K562 (cell line): ENCODE data around the gene BHLHE40. TPM values are rescaled to one million over a fixed set of nuclear protein-coding genes. Genes with fewer than 3 reads are reported as not detected.

Source experiments
- AFF4 ChIP-seq: sonication (generic); formaldehyde crosslinking; IDR thresholded peaks from 2 replicates; pipeline ENCODE4 v1.8.0; 2023; ENCODE audit warnings: mild to moderate bottlenecking, missing genetic modification reagents
- EZH2 ChIP-seq: IDR thresholded peaks from 2 replicates; pipeline ENCODE4 v1.6.1; 2012; ENCODE audit warnings: low read depth, mild to moderate bottlenecking, inconsistent platforms, low read length, borderline replicate concordance
- GTF2A2 ChIP-seq: IDR thresholded peaks from 2 replicates; pipeline ENCODE4 v1.6.1; 2016; ENCODE audit warnings: mild to moderate bottlenecking, missing genetic modification characterization, missing compliant biosample characterization
- HIVEP1 ChIP-seq: fragments of 250-450 bp; sonication (Bioruptor Pico); IDR thresholded peaks from 2 replicates; pipeline ENCODE4 v1.4.0; 2020; ENCODE audit warnings: mild to moderate bottlenecking
- MEIS2 ChIP-seq: fragments of 450-650 bp; IDR thresholded peaks from 2 replicates; pipeline ENCODE4 v1.6.1; 2014; ENCODE audit warnings: mild to moderate bottlenecking; ENCODE audit not compliant: partially characterized antibody
- NCOA2 ChIP-seq, 2 experiments: fragments of 450-650 bp; IDR thresholded peaks; 2 replicates each; pipeline ENCODE4 v1.6.1; 2018; ENCODE audit warnings: mild to moderate bottlenecking in 2 of 2, moderate library complexity in 1 of 2; ENCODE audit not compliant: partially characterized antibody in 2 of 2
- NCOR1 ChIP-seq: fragments of 450-650 bp; IDR thresholded peaks from 2 replicates; pipeline ENCODE4 v1.6.1; 2016; ENCODE audit warnings: mild to moderate bottlenecking, moderate library complexity
- polyA plus RNA-seq, 8 experiments: library from polyadenylated mRNA; depleted of rRNA in 4 of 8; stranded (reverse) in 5 of 8; unstranded in 3 of 8; fragments of >200 nt; fragmentation: Nextera tagmentation in 2 of 8; fragmentation: Illumina TruSeq in 1 of 8; extraction: Ambion mirVana in 2 of 8; extraction: Trizol in 1 of 8; gene quantifications; 2 replicates each; pipeline versions ENCODE4 v1.2.1 to v1.2.3, GENCODE V29; 2011 to 2014; ENCODE audit warnings: inconsistent platforms in 1 of 8, missing spikeins in 1 of 8
- total RNA-seq, 7 experiments: library from RNA; depleted of rRNA in 6 of 7; stranded (reverse); fragments of >200 nt in 6 of 7; fragmentation: Illumina TruSeq in 2 of 7; extraction: Trizol in 2 of 7; gene quantifications; 2 replicates each; pipeline versions ENCODE4 v1.2.1 to v1.2.3, GENCODE V29; 2011 to 2021; ENCODE audit warnings: low replicate concordance in 1 of 7
- TF ChIP-seq, protein P1 (sequence below), 3 experiments: IDR thresholded peaks in 2 of 3; conservative IDR thresholded peaks in 1 of 3; 2 replicates each; pipeline ENCODE4 v1.5.1; 2011 to 2012; ENCODE audit warnings: low read length in 3 of 3, mild to moderate bottlenecking in 3 of 3, control low read depth in 2 of 3, improper control_type of control experiment in 1 of 3, inconsistent platforms in 1 of 3, low read depth in 1 of 3, mixed read lengths in 1 of 3, moderate library complexity in 1 of 3; ENCODE audit not compliant: insufficient read depth in 2 of 3
- TF ChIP-seq, protein P2 (sequence below): sonication (generic); formaldehyde crosslinking; IDR thresholded peaks from 2 replicates; pipeline ENCODE4 v1.8.0; 2022; ENCODE audit warnings: mild to moderate bottlenecking, missing genetic modification reagents, borderline replicate concordance
- TF ChIP-seq, protein P3 (sequence below), 2 experiments: fragments of 450-650 bp; IDR thresholded peaks; 2 replicates each; pipeline ENCODE4 v1.6.1; 2018; ENCODE audit warnings: mild to moderate bottlenecking in 2 of 2, low read depth in 1 of 2; ENCODE audit not compliant: partially characterized antibody in 2 of 2

Gene BHLHE40
- total and polyA plus RNA-seq, 9 of the 15 experiments (the other 6 are each of a cell fraction or from before 2014, with no cell fraction given) = 12.0 to 83.9 (median 31.4) TPM

GRCh38 chr3:5021116-5022092 is 42.2 kb downstream of the BHLHE40 start (continued):
- TF ChIP-seq AFF4 (CRISPR knock-in tag) (no peak), EZH2 (no peak), NCOR1 (no peak), HIVEP1 (CRISPR knock-in tag) (peak; percentile 27; the same call in 1 of the 2 replicates), GTF2A2 (tag) (no peak), MEIS2 (peak; percentile 8), NCOA2 (IDR thresholded peaks at IDR 0.05; ENCODE audit: partially characterized antibody in 2 of 2) (no peak)
- TF ChIP-seq, protein P1, sequence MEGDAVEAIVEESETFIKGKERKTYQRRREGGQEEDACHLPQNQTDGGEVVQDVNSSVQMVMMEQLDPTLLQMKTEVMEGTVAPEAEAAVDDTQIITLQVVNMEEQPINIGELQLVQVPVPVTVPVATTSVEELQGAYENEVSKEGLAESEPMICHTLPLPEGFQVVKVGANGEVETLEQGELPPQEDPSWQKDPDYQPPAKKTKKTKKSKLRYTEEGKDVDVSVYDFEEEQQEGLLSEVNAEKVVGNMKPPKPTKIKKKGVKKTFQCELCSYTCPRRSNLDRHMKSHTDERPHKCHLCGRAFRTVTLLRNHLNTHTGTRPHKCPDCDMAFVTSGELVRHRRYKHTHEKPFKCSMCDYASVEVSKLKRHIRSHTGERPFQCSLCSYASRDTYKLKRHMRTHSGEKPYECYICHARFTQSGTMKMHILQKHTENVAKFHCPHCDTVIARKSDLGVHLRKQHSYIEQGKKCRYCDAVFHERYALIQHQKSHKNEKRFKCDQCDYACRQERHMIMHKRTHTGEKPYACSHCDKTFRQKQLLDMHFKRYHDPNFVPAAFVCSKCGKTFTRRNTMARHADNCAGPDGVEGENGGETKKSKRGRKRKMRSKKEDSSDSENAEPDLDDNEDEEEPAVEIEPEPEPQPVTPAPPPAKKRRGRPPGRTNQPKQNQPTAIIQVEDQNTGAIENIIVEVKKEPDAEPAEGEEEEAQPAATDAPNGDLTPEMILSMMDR (IDR thresholded peaks at IDR 0.05 in 2 of 3, conservative IDR thresholded peaks at IDR 0.05 in 1 of 3; ENCODE audit: insufficient read depth in 2 of 3, low read depth in 1 of 3, low read length in 3 of 3) = peak in 1 of 3 experiments; percentile 33; a peak in 2 of 6 replicates
- TF ChIP-seq, protein P2, sequence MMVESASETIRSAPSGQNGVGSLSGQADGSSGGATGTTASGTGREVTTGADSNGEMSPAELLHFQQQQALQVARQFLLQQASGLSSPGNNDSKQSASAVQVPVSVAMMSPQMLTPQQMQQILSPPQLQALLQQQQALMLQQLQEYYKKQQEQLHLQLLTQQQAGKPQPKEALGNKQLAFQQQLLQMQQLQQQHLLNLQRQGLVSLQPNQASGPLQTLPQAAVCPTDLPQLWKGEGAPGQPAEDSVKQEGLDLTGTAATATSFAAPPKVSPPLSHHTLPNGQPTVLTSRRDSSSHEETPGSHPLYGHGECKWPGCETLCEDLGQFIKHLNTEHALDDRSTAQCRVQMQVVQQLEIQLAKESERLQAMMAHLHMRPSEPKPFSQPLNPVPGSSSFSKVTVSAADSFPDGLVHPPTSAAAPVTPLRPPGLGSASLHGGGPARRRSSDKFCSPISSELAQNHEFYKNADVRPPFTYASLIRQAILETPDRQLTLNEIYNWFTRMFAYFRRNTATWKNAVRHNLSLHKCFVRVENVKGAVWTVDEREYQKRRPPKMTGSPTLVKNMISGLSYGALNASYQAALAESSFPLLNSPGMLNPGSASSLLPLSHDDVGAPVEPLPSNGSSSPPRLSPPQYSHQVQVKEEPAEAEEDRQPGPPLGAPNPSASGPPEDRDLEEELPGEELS (CRISPR knock-in tag) = no peak
- TF ChIP-seq, protein P3, sequence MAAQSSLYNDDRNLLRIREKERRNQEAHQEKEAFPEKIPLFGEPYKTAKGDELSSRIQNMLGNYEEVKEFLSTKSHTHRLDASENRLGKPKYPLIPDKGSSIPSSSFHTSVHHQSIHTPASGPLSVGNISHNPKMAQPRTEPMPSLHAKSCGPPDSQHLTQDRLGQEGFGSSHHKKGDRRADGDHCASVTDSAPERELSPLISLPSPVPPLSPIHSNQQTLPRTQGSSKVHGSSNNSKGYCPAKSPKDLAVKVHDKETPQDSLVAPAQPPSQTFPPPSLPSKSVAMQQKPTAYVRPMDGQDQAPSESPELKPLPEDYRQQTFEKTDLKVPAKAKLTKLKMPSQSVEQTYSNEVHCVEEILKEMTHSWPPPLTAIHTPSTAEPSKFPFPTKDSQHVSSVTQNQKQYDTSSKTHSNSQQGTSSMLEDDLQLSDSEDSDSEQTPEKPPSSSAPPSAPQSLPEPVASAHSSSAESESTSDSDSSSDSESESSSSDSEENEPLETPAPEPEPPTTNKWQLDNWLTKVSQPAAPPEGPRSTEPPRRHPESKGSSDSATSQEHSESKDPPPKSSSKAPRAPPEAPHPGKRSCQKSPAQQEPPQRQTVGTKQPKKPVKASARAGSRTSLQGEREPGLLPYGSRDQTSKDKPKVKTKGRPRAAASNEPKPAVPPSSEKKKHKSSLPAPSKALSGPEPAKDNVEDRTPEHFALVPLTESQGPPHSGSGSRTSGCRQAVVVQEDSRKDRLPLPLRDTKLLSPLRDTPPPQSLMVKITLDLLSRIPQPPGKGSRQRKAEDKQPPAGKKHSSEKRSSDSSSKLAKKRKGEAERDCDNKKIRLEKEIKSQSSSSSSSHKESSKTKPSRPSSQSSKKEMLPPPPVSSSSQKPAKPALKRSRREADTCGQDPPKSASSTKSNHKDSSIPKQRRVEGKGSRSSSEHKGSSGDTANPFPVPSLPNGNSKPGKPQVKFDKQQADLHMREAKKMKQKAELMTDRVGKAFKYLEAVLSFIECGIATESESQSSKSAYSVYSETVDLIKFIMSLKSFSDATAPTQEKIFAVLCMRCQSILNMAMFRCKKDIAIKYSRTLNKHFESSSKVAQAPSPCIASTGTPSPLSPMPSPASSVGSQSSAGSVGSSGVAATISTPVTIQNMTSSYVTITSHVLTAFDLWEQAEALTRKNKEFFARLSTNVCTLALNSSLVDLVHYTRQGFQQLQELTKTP (IDR thresholded peaks at IDR 0.05; ENCODE audit: low read depth in 1 of 2, partially characterized antibody in 2 of 2) = peak in 1 of 2 experiments; percentile 53
